ENCODE results near the gene GALNT13. TPM values are rescaled to one million over a fixed set of nuclear protein-coding genes. Genes with fewer than 3 reads are reported as not detected.
A peak's percentile ranks its signal among the peaks of the same experiment; 100 is the strongest.

The GALNT13 gene
- total and polyA plus RNA-seq, 10 of the 15 experiments (the other 5 are each of a cell fraction or from before 2014, with no cell fraction given) = 0.04 TPM; not detected in 9

- Histone ChIP-seq H3K79me2 (ENCODE audit: control insufficient read depth, insufficient read depth, low read length) (no peaks in the 10 kb centered on the region), H3K4me1 (ENCODE audit: control insufficient read depth, insufficient read depth, low read length) (no peaks in the 10 kb centered on the region), H3K4me2 (ENCODE audit: control insufficient read depth, insufficient read depth) (no peak overlapping the region), H4K20me1 (ENCODE audit: control insufficient read depth, insufficient read depth) (no peaks in the 10 kb centered on the region), H3K27ac (ENCODE audit: control insufficient read depth, insufficient read depth) (no peak overlapping the region), H3K36me3 (ENCODE audit: control insufficient read depth in 2 of 2, insufficient read depth in 2 of 2, low read length in 1 of 2) (no peaks in the 10 kb centered on the region), H2AFZ (ENCODE audit: control insufficient read depth, low read depth, low read length) (no peak overlapping the region), H3K4me3 (no peak overlapping the region), H3K9me3 (replicated peaks; ENCODE audit: control insufficient read depth, insufficient read depth, low read length) (no peaks in the 10 kb centered on the region), H3K27me3 (replicated peaks in 1 of 2; ENCODE audit: control insufficient read depth in 2 of 2, insufficient read depth in 2 of 2, low read length in 1 of 2) (no peaks in the 10 kb centered on the region), H3K9ac (ENCODE audit: control insufficient read depth, insufficient read depth, low read length) (no peak overlapping the region)
- in situ Hi-C loops (cut with MboI) (no loop called here), intact Hi-C loops (cut with micrococcal nuclease; ENCODE audit: unreplicated experiment) (no loop called here)
- ATAC-seq (peak; percentile 90), DNase-seq (ENCODE audit: low read depth, low spot score) (peak; percentile 46), FAIRE-seq (no peak)
- no TSS peak for BruUV-seq (replicated peaks)
- SMC1A ChIA-PET (ENCODE audit: uncharacterized antibody, unreplicated experiment) = interaction anchor here (1.3 to 2.3 kb wide), 2 partner anchors 12 to 15 kb away, joined by 3 to 8 read pairs; no protein-coding TSS in a partner anchor
- CTCF ChIA-PET = interaction anchor here (1.1 kb wide), 1 partner anchor 17 kb away, joined by 3 read pairs; no protein-coding TSS in a partner anchor
- 19% methylated on average over 4 of the region's 4 CpGs for WGBS (ENCODE audit: insufficient coverage, insufficient replicate concordance, low lambda C conversion rate, missing lambda C conversion rate)
- POLR2A ChIA-PET = interaction anchor here (0.6 kb wide), 1 partner anchor 58 kb away, joined by 5 read pairs; no protein-coding TSS in a partner anchor
- RAD21 ChIA-PET (ENCODE audit: unreplicated experiment) = interaction anchor here (0.7 kb wide), 1 partner anchor 35 kb away, joined by 3 read pairs; no protein-coding TSS in a partner anchor
- 0 out of 4 replicates have a peak, but pooled peaks of 1 of the 2 experiments have one; percentile 23 for TF ChIP-seq CEBPB (IDR thresholded peaks at IDR 0.05; ENCODE audit: borderline replicate concordance in 1 of 2, low read depth in 2 of 2, low read length in 2 of 2)
- no peak for TF ChIP-seq ATF3 (IDR thresholded peaks at IDR 0.05; ENCODE audit: borderline replicate concordance, extremely low read depth, low read depth, low read length)
- peak; percentile 52 for TF ChIP-seq SKIL (IDR thresholded peaks at IDR 0.05; ENCODE audit: low read depth, poor library complexity, severe bottlenecking)
- TF ChIP-seq PKNOX1 (IDR thresholded peaks at IDR 0.05) = peak; percentile 57
- peak; percentile 80 for TF ChIP-seq MTA2 (IDR thresholded peaks at IDR 0.05; ENCODE audit: low read depth)
- TF ChIP-seq ATF7 (IDR thresholded peaks at IDR 0.05; ENCODE audit: low read depth) = peak; percentile 78
- peak; percentile 30 for TF ChIP-seq CUX1 (IDR thresholded peaks at IDR 0.05; ENCODE audit: insufficient replicate concordance, low read depth, low read length)
- TF ChIP-seq ZNF24 (IDR thresholded peaks at IDR 0.05) = peak; percentile 82
- TF ChIP-seq STAT3 (IDR thresholded peaks at IDR 0.05; ENCODE audit: low read depth, low read length) = no peak
- 0 out of 4 replicates have a peak, but pooled peaks of 1 of the 2 experiments have one; percentile 47 for TF ChIP-seq EP300 (IDR thresholded peaks at IDR 0.05; ENCODE audit: borderline replicate concordance in 1 of 2, control insufficient read depth in 1 of 2, low read depth in 2 of 2, low read length in 2 of 2)
- TF ChIP-seq BCL11A (IDR thresholded peaks at IDR 0.05; ENCODE audit: low read depth, low read length) = 0 out of 2 replicates have a peak, but pooled peaks have one; percentile 10
- TF ChIP-seq SMC3 (IDR thresholded peaks at IDR 0.05; ENCODE audit: borderline replicate concordance, low read length) = no peak
- peak in 1 of 2 experiments; percentile 41; a peak in 2 of 4 replicates for TF ChIP-seq IKZF2 (IDR thresholded peaks at IDR 0.05)
- 0 out of 2 replicates have a peak, but pooled peaks have one; percentile 15 for TF ChIP-seq IKZF1 (conservative IDR thresholded peaks at IDR 0.05)
- no peak for TF ChIP-seq HDAC2 (IDR thresholded peaks at IDR 0.05)
Observed at GRCh38 chr2:154495455-154495868, 623.7 kb downstream of the GALNT13 start.

Measured in GM12878 (cell line).